ENCODE results near the gene TIGD2. TPM values are rescaled to one million over a fixed set of nuclear protein-coding genes. Genes with fewer than 3 reads are reported as not detected.

Gene TIGD2
- total and polyA plus RNA-seq, 10 donors: 2.2 to 8.0 (median 5.3) TPM

- intact Hi-C loops (cut with DNase I; ENCODE audit: low total_unique reads): no loop called here
- no peak for DNase-seq
- TF ChIP-seq POLR2A (IDR thresholded peaks at IDR 0.05): no peak
- TF ChIP-seq CTCF (IDR thresholded peaks at IDR 0.05 in 8 of 11, conservative IDR thresholded peaks at IDR 0.05 in 3 of 11): no peak
- no peak for TF ChIP-seq POLR2AphosphoS5 (IDR thresholded peaks at IDR 0.05)
- Histone ChIP-seq H3K4me1 (no peaks in the 10 kb centered on the region), H3K27me3 (replicated peaks in 1 of 7) (no peaks in the 10 kb centered on the region), H3K36me3 (no peaks in the 10 kb centered on the region), H3K27ac (no peak overlapping the region), H3K9me3 (no peaks in the 10 kb centered on the region), H3K4me3 (no peak overlapping the region)
- WGBS, 5 donors: 72 to 85% (median 75%) methylated on average over 4 of the region's 4 CpGs
These were observed 23.5 kb downstream of the TIGD2 start for GRCh38 chr4:89134775-89135319.

GRCh38 chr4:89136525-89136924 lies 25.2 kb downstream of the TIGD2 start:
- Histone ChIP-seq H3K27ac (no peak overlapping the region), H3K4me1 (no peaks in the 10 kb centered on the region), H3K9me3 (no peaks in the 10 kb centered on the region), H3K36me3 (no peaks in the 10 kb centered on the region), H3K4me3 (no peak overlapping the region), H3K27me3 (replicated peaks in 1 of 7) (no peaks in the 10 kb centered on the region)
- DNase-seq: no peak
- TF ChIP-seq CTCF (IDR thresholded peaks at IDR 0.05 in 8 of 11, conservative IDR thresholded peaks at IDR 0.05 in 3 of 11) (no peak), POLR2A (IDR thresholded peaks at IDR 0.05) (no peak), POLR2AphosphoS5 (IDR thresholded peaks at IDR 0.05) (no peak)
- WGBS, 5 donors: 62 to 82% (median 76%) methylated on average over 3 of the region's 3 CpGs
- intact Hi-C loops (cut with DNase I; ENCODE audit: low total_unique reads): no loop called here

- intact Hi-C loops (cut with DNase I; ENCODE audit: low total_unique reads): no loop called here
- WGBS, 5 donors: 87 to 95% (median 92%) methylated on average over 5 of the region's 5 CpGs
These were observed 25.9 kb downstream of the TIGD2 start for GRCh38 chr4:89137231-89137630.

GRCh38 chr4:89137695-89138094 lies 26.4 kb downstream of the TIGD2 start:
- 82 to 97% (median 94%) methylated on average over 12 of the region's 12 CpGs for WGBS, 5 donors
- Histone ChIP-seq H3K9me3 (no peaks in the 10 kb centered on the region), H3K4me3 (no peak overlapping the region), H3K36me3 (no peaks in the 10 kb centered on the region), H3K27ac (no peak overlapping the region), H3K4me1 (no peaks in the 10 kb centered on the region), H3K27me3 (replicated peaks in 1 of 7) (no peaks in the 10 kb centered on the region)
- intact Hi-C loops (cut with DNase I; ENCODE audit: low total_unique reads): no loop called here
- DNase-seq: no peak
- no peak for TF ChIP-seq POLR2A (IDR thresholded peaks at IDR 0.05)
- TF ChIP-seq POLR2AphosphoS5 (IDR thresholded peaks at IDR 0.05): no peak
- no peak for TF ChIP-seq CTCF (IDR thresholded peaks at IDR 0.05 in 8 of 11, conservative IDR thresholded peaks at IDR 0.05 in 3 of 11)

More at GRCh38 chr4:89137231-89137630, 25.9 kb downstream of the TIGD2 start:
- no peak for DNase-seq
- Histone ChIP-seq H3K4me3 (no peak overlapping the region), H3K36me3 (no peaks in the 10 kb centered on the region), H3K9me3 (no peaks in the 10 kb centered on the region), H3K27ac (no peak overlapping the region), H3K4me1 (no peaks in the 10 kb centered on the region), H3K27me3 (replicated peaks in 1 of 7) (no peaks in the 10 kb centered on the region)
- TF ChIP-seq CTCF (IDR thresholded peaks at IDR 0.05 in 8 of 11, conservative IDR thresholded peaks at IDR 0.05 in 3 of 11) (no peak), POLR2AphosphoS5 (IDR thresholded peaks at IDR 0.05) (no peak), POLR2A (IDR thresholded peaks at IDR 0.05) (no peak)

Measured in spleen (tissue), 11 donors.